Endodermal cell (in vitro differentiated cells): ENCODE results near the gene ACOX1. TPM values are rescaled to one million over a fixed set of nuclear protein-coding genes. Genes with fewer than 3 reads are reported as not detected.

Experiments
- DNase-seq: peaks from one replicate; pipeline ENCODE4 v3.0.0-alpha.2; 2017
- H3K27ac ChIP-seq: 2 replicates; pipeline ENCODE4 v1.5.1; 2013; ENCODE audit warnings: mild to moderate bottlenecking, low read depth, low read length, moderate library complexity
- H3K27me3 ChIP-seq: 2 replicates; pipeline ENCODE4 v1.6.1; 2013; ENCODE audit warnings: mild to moderate bottlenecking, low read length, moderate library complexity; ENCODE audit not compliant: insufficient read depth, control insufficient read depth, poor library complexity, severe bottlenecking
- H3K36me3 ChIP-seq: 2 replicates; pipeline ENCODE4 v1.7.0; 2013; ENCODE audit warnings: mild to moderate bottlenecking, low read length, moderate library complexity; ENCODE audit not compliant: control insufficient read depth, insufficient read depth
- H3K4me1 ChIP-seq: one replicate; pipeline ENCODE4 v1.7.0; 2013; ENCODE audit warnings: low read length; ENCODE audit not compliant: control insufficient read depth, insufficient read depth
- H3K4me3 ChIP-seq: 2 replicates; pipeline ENCODE4 v1.5.1; 2013; ENCODE audit warnings: mild to moderate bottlenecking, low read length, moderate library complexity
- H3K9ac ChIP-seq: 2 replicates; pipeline ENCODE4 v1.6.1; 2013; ENCODE audit warnings: mild to moderate bottlenecking, low read length, moderate library complexity; ENCODE audit not compliant: poor library complexity, severe bottlenecking; ENCODE audit errors: extremely low read depth
- H3K9me3 ChIP-seq: 2 replicates; pipeline ENCODE4 v1.6.1; 2013; ENCODE audit warnings: mild to moderate bottlenecking, low read length, moderate library complexity; ENCODE audit not compliant: control insufficient read depth
- H3K27ac Mint-ChIP-seq: 2 replicates; pipeline ENCODE4 v1.8.0; 2020; ENCODE audit warnings: mixed read lengths
- H3K27me3 Mint-ChIP-seq: 2 replicates; pipeline ENCODE4 v1.8.0; 2021; ENCODE audit warnings: mild to moderate bottlenecking, mixed read lengths; ENCODE audit not compliant: insufficient read depth
- H3K36me3 Mint-ChIP-seq: 2 replicates; pipeline ENCODE4 v1.8.0; 2020; ENCODE audit warnings: low read depth, mixed read lengths
- H3K4me1 Mint-ChIP-seq: 2 replicates; pipeline ENCODE4 v1.8.0; 2020; ENCODE audit warnings: mixed read lengths
- H3K4me3 Mint-ChIP-seq: 2 replicates; pipeline ENCODE4 v1.8.0; 2020; ENCODE audit warnings: mild to moderate bottlenecking, moderate library complexity, mixed read lengths
- H3K9me3 Mint-ChIP-seq: 2 replicates; pipeline ENCODE4 v1.8.0; 2020; ENCODE audit warnings: mild to moderate bottlenecking, mixed read lengths
- CTCF ChIP-seq: fragments of 200-600 bp; sonication (generic); conservative IDR thresholded peaks from 2 replicates; pipeline ENCODE4 v1.5.0; 2021; ENCODE audit warnings: antibody characterized with exemption, mild to moderate bottlenecking
- WGBS, 2 experiments: methylation state at CpG; one replicate each; pipeline versions ENCODE4 v1.1.5 to v1.1.7; 2013; ENCODE audit warnings: missing lambda C conversion rate in 2 of 2, mixed read lengths in 1 of 2; ENCODE audit not compliant: insufficient coverage in 1 of 2, insufficient read length in 1 of 2; 5-methylcytosine and 5-hydroxymethylcytosine counted together
- total RNA-seq, 2 donors: library from RNA; stranded (reverse); fragmentation: NEBNext Ultra II Directional in 1 of 2; extraction: Animal tissue kit (Norgen Biotek cat#: 25700) in 1 of 2; gene quantifications; 2 replicates in 1 of 2; 3 replicates in 1 of 2; pipeline ENCODE4 v1.2.1, GENCODE V29; 2021

ACOX1 gene
- total RNA-seq, 2 donors from 2014 or later, result 28.6 to 37.1 TPM

GRCh38 chr17:75931062-75931461 lies 47.9 kb downstream of the ACOX1 start:
- no peak for TF ChIP-seq CTCF
- Histone ChIP-seq H3K9me3 (no peaks in the 10 kb centered on the region), H3K27ac (no peak overlapping the region), H3K27me3 (no peaks in the 10 kb centered on the region), H3K36me3 (peaks cover 5% of the 10 kb centered on the region), H3K4me1 (no peaks in the 10 kb centered on the region), H3K4me3 (no peak overlapping the region), H3K9ac (no peak overlapping the region)
- Mint-ChIP-seq H3K36me3 (peaks cover 23% of the 10 kb centered on the region), H3K9me3 (no peaks in the 10 kb centered on the region), H3K4me1 (no peaks in the 10 kb centered on the region), H3K4me3 (no peak overlapping the region), H3K27ac (no peak overlapping the region), H3K27me3 (no peaks in the 10 kb centered on the region)
- WGBS, 2 experiments, result 79 to 87% methylated on average over 3 to 4 of the region's 4 CpGs
- peak; percentile 55 for DNase-seq

- Mint-ChIP-seq H3K4me1 (no peaks in the 10 kb centered on the region), H3K9me3 (no peaks in the 10 kb centered on the region)
- peak; percentile 90 for DNase-seq
Observed at GRCh38 chr17:75927286-75927922, 51.6 kb downstream of the ACOX1 start.

GRCh38 chr17:75926456-75926855 lies 52.5 kb downstream of the ACOX1 start:
- no peak for TF ChIP-seq CTCF
- Mint-ChIP-seq H3K36me3 (peaks cover 20% of the 10 kb centered on the region), H3K27me3 (no peaks in the 10 kb centered on the region), H3K27ac (no peak overlapping the region), H3K9me3 (no peaks in the 10 kb centered on the region), H3K4me3 (no peak overlapping the region), H3K4me1 (no peaks in the 10 kb centered on the region)
- no peak overlapping the region for H3K9ac ChIP-seq
- no peak overlapping the region for H3K4me3 ChIP-seq
- H3K9me3 ChIP-seq, result no peaks in the 10 kb centered on the region
- no peak for DNase-seq
- peaks cover 13% of the 10 kb centered on the region for H3K36me3 ChIP-seq
- no peaks in the 10 kb centered on the region for H3K4me1 ChIP-seq
- WGBS, 2 experiments, result 83 to 85% methylated on average over 1 to 4 of the region's 4 CpGs
- no peaks in the 10 kb centered on the region for H3K27me3 ChIP-seq
- no peak overlapping the region for H3K27ac ChIP-seq

More at GRCh38 chr17:75927286-75927922, 51.6 kb downstream of the ACOX1 start:
- Histone ChIP-seq H3K36me3 (peaks cover 13% of the 10 kb centered on the region), H3K4me3 (no peak overlapping the region), H3K9ac (no peak overlapping the region), H3K27me3 (no peaks in the 10 kb centered on the region), H3K9me3 (no peaks in the 10 kb centered on the region), H3K4me1 (no peaks in the 10 kb centered on the region), H3K27ac (no peak overlapping the region)
- TF ChIP-seq CTCF, result peak; percentile 82
- Mint-ChIP-seq H3K4me3 (no peak overlapping the region), H3K27ac (no peak overlapping the region), H3K36me3 (peaks cover 24% of the 10 kb centered on the region), H3K27me3 (no peaks in the 10 kb centered on the region)
- 88 to 90% methylated on average over 5 to 6 of the region's 6 CpGs for WGBS, 2 experiments
